Muscle of back (tissue), 10 donors: ENCODE data around the gene CPNE1. TPM values are rescaled to one million over a fixed set of nuclear protein-coding genes. Genes with fewer than 3 reads are reported as not detected.

Experiments used
- polyA plus RNA-seq, 10 donors: library from polyadenylated mRNA; unstranded; fragments of 120-200 nt; gene quantifications; one replicate each; pipeline ENCODE4 v1.2.1, GENCODE V29; 2013; ENCODE audit not compliant: insufficient read length in 10 of 10

Gene CPNE1
- polyA plus RNA-seq, 10 donors, result 82.4 to 165 (median 131) TPM

Other genes starting within 250 kb of the CPNE1 start
- gene GDF5, start 226.7 kb downstream of the CPNE1 start, polyA plus RNA-seq, result under 1 TPM in 9 of 10 donors, not detected in 1; 0.12 to 0.77 (median 0.33) TPM
- gene CEP250, start 209.3 kb downstream of the CPNE1 start, polyA plus RNA-seq, result 10 to 100 TPM; 21.7 to 35.4 (median 30.2) TPM
- gene C20orf173, start 135.2 kb downstream of the CPNE1 start, polyA plus RNA-seq, result not detected
- 100 to 1,000 TPM; 187 to 227 (median 216) TPM for gene ERGIC3, start 122.8 kb downstream of the CPNE1 start, polyA plus RNA-seq
- 1 to 10 TPM; 1.2 to 6.9 (median 2.1) TPM for gene SPAG4, start 49.1 kb downstream of the CPNE1 start, polyA plus RNA-seq
- gene RBM12, start within 50 bp of the CPNE1 start, polyA plus RNA-seq, result 10 to 100 TPM; 42.0 to 60.9 (median 54.5) TPM
- gene NFS1, start 34.5 kb upstream of the CPNE1 start, polyA plus RNA-seq, result 10 to 100 TPM; 12.6 to 16.9 (median 14.4) TPM
- 10 to 100 TPM; 45.8 to 96.6 (median 63.3) TPM for gene ROMO1, start 34.5 kb upstream of the CPNE1 start, polyA plus RNA-seq
- 100 to 1,000 TPM; 205 to 339 (median 281) TPM for gene RBM39, start 77.4 kb upstream of the CPNE1 start, polyA plus RNA-seq
- 10 to 100 TPM; 22.8 to 35.7 (median 29.3) TPM for gene PHF20, start 107.1 kb upstream of the CPNE1 start, polyA plus RNA-seq